WTC11 (cell line): Measurements from ENCODE around the gene TTYH1. TPM values are rescaled to one million over a fixed set of nuclear protein-coding genes. Genes with fewer than 3 reads are reported as not detected.

Experiments
- EMX1 ChIP-seq: fragments of 250-450 bp; sonication (Bioruptor Pico); IDR thresholded peaks from 2 replicates; pipeline ENCODE4 v1.8.0; 2021; ENCODE audit warnings: mild to moderate bottlenecking
- FOXP1 ChIP-seq: sonication (generic); formaldehyde crosslinking; IDR thresholded peaks from 2 replicates; pipeline ENCODE4 v1.8.0; 2022; ENCODE audit warnings: missing genetic modification reagents, mild to moderate bottlenecking, moderate library complexity, borderline replicate concordance
- GRHL2 ChIP-seq: fragments of 250-450 bp; sonication (Bioruptor Pico); IDR thresholded peaks from 2 replicates; pipeline ENCODE4 v1.8.0; 2022; ENCODE audit warnings: mild to moderate bottlenecking, moderate library complexity; ENCODE audit not compliant: insufficient replicate concordance, severe bottlenecking
- HMGA2 ChIP-seq: fragments of 250-450 bp; sonication (Bioruptor Pico); IDR thresholded peaks from 2 replicates; pipeline ENCODE4 v1.4.0; 2021; ENCODE audit warnings: mild to moderate bottlenecking, moderate library complexity
- MXD4 ChIP-seq: fragments of 250-450 bp; sonication (Bioruptor Pico); IDR thresholded peaks from 2 replicates; pipeline ENCODE4 v1.8.0; 2021; ENCODE audit warnings: mild to moderate bottlenecking, moderate library complexity, borderline replicate concordance
- RORB ChIP-seq: fragments of 250-450 bp; sonication (Bioruptor Pico); IDR thresholded peaks from 2 replicates; pipeline ENCODE4 v1.9.0; 2021; ENCODE audit warnings: mild to moderate bottlenecking
- ZNF219 ChIP-seq: sonication (generic); formaldehyde crosslinking; IDR thresholded peaks from 2 replicates; pipeline ENCODE4 v1.8.0; 2023; ENCODE audit warnings: missing genetic modification reagents, mild to moderate bottlenecking, borderline replicate concordance
- total RNA-seq: library from RNA; stranded (reverse); gene quantifications from 3 replicates; pipeline ENCODE4 v1.2.3, GENCODE V29; 2021
- TF ChIP-seq, protein P1 (sequence below): sonication (generic); formaldehyde crosslinking; IDR thresholded peaks from 2 replicates; pipeline ENCODE4 v1.8.0; 2023; ENCODE audit warnings: missing genetic modification reagents, mild to moderate bottlenecking, borderline replicate concordance
- TF ChIP-seq, protein P2 (sequence below): sonication (generic); formaldehyde crosslinking; IDR thresholded peaks from 2 replicates; pipeline ENCODE4 v1.8.0; 2022; ENCODE audit warnings: mild to moderate bottlenecking, missing genetic modification reagents
- TF ChIP-seq, protein P3 (sequence below): fragments of 250-450 bp; sonication (Bioruptor Pico); IDR thresholded peaks from 2 replicates; pipeline ENCODE4 v1.9.0; 2021; ENCODE audit warnings: mild to moderate bottlenecking
- TF ChIP-seq, protein P4 (sequence below): sonication (generic); formaldehyde crosslinking; IDR thresholded peaks from 2 replicates; pipeline ENCODE4 v1.8.1; 2023; ENCODE audit warnings: mild to moderate bottlenecking, missing genetic modification reagents, borderline replicate concordance
- TF ChIP-seq, protein P5 (sequence below): sonication (generic); formaldehyde crosslinking; IDR thresholded peaks from 2 replicates; pipeline ENCODE4 v1.8.1; 2023; ENCODE audit warnings: mild to moderate bottlenecking, missing genetic modification reagents, moderate library complexity
- TF ChIP-seq, protein P6 (sequence below): sonication (generic); formaldehyde crosslinking; IDR thresholded peaks from 2 replicates; pipeline ENCODE4 v1.8.1; 2023; ENCODE audit warnings: mild to moderate bottlenecking, missing genetic modification reagents
- TF ChIP-seq, protein P7 (sequence below): sonication (generic); formaldehyde crosslinking; IDR thresholded peaks from 2 replicates; pipeline ENCODE4 v1.8.0; 2023; ENCODE audit warnings: mild to moderate bottlenecking, missing genetic modification reagents
- TF ChIP-seq, protein P8 (sequence below): sonication (generic); formaldehyde crosslinking; IDR thresholded peaks from 2 replicates; pipeline ENCODE4 v1.8.0; 2022; ENCODE audit warnings: missing genetic modification reagents

Gene TTYH1
- total RNA-seq, 1 experiment from 2014 or later = 37.1 TPM

DNA sequence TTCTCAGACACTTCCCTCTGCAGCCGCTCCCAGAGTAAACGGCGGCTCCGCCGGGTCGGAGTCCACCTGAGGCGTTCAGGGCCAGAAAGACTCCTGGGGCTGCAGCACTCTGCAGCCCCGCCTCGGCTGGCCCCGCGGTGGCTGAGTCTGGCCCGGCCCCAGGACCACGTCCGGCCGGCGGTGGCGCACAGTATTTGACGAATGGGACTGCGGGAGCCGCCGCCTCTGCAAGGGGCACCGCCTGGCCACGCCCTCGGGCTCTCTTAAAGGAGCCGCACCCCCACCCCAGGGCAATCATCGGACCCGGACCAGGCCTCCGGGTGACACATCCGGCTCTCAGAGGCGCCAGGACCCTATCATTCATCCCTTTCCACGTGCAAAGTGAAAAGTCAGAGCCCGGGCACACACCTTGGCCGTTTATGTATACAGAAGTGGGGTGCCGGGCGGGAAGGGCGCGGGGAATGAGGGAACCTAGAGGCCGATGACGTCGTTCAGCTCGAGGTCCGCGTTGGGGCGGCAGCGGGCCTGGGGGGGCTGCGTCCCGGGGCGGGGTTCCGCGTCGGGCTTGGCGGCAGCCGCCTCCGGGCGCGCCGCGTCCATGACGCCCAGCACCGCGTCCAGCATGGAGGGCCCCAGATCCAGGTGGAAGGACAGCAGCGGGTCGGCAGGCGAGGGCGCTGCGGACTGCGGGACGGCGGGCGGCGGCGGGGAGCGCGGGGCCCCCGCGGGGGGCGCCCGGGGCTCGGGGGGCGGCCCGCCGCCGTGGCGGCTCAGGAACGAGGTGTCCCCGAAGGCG, 49.6 kb downstream of the TTYH1 start (continued):
- TF ChIP-seq, protein P1, sequence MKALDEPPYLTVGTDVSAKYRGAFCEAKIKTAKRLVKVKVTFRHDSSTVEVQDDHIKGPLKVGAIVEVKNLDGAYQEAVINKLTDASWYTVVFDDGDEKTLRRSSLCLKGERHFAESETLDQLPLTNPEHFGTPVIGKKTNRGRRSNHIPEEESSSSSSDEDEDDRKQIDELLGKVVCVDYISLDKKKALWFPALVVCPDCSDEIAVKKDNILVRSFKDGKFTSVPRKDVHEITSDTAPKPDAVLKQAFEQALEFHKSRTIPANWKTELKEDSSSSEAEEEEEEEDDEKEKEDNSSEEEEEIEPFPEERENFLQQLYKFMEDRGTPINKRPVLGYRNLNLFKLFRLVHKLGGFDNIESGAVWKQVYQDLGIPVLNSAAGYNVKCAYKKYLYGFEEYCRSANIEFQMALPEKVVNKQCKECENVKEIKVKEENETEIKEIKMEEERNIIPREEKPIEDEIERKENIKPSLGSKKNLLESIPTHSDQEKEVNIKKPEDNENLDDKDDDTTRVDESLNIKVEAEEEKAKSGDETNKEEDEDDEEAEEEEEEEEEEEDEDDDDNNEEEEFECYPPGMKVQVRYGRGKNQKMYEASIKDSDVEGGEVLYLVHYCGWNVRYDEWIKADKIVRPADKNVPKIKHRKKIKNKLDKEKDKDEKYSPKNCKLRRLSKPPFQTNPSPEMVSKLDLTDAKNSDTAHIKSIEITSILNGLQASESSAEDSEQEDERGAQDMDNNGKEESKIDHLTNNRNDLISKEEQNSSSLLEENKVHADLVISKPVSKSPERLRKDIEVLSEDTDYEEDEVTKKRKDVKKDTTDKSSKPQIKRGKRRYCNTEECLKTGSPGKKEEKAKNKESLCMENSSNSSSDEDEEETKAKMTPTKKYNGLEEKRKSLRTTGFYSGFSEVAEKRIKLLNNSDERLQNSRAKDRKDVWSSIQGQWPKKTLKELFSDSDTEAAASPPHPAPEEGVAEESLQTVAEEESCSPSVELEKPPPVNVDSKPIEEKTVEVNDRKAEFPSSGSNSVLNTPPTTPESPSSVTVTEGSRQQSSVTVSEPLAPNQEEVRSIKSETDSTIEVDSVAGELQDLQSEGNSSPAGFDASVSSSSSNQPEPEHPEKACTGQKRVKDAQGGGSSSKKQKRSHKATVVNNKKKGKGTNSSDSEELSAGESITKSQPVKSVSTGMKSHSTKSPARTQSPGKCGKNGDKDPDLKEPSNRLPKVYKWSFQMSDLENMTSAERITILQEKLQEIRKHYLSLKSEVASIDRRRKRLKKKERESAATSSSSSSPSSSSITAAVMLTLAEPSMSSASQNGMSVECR = no peak
- TF ChIP-seq RORB (CRISPR knock-in tag) = no peak
- TF ChIP-seq ZNF219 (CRISPR knock-in tag) = no peak
- no peak for TF ChIP-seq HMGA2
- TF ChIP-seq GRHL2 = no peak
- TF ChIP-seq EMX1 (CRISPR knock-in tag) = no peak
- TF ChIP-seq, protein P2, sequence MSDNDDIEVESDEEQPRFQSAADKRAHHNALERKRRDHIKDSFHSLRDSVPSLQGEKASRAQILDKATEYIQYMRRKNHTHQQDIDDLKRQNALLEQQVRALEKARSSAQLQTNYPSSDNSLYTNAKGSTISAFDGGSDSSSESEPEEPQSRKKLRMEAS (CRISPR knock-in tag) = peak; percentile 76
- TF ChIP-seq MXD4 = no peak
- peak; percentile 68; the same call in 1 of the 2 replicates for TF ChIP-seq FOXP1 (CRISPR knock-in tag)
- TF ChIP-seq, protein P3, sequence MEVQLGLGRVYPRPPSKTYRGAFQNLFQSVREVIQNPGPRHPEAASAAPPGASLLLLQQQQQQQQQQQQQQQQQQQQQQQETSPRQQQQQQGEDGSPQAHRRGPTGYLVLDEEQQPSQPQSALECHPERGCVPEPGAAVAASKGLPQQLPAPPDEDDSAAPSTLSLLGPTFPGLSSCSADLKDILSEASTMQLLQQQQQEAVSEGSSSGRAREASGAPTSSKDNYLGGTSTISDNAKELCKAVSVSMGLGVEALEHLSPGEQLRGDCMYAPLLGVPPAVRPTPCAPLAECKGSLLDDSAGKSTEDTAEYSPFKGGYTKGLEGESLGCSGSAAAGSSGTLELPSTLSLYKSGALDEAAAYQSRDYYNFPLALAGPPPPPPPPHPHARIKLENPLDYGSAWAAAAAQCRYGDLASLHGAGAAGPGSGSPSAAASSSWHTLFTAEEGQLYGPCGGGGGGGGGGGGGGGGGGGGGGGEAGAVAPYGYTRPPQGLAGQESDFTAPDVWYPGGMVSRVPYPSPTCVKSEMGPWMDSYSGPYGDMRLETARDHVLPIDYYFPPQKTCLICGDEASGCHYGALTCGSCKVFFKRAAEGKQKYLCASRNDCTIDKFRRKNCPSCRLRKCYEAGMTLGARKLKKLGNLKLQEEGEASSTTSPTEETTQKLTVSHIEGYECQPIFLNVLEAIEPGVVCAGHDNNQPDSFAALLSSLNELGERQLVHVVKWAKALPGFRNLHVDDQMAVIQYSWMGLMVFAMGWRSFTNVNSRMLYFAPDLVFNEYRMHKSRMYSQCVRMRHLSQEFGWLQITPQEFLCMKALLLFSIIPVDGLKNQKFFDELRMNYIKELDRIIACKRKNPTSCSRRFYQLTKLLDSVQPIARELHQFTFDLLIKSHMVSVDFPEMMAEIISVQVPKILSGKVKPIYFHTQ (CRISPR knock-in tag) = no peak
- TF ChIP-seq, protein P4, sequence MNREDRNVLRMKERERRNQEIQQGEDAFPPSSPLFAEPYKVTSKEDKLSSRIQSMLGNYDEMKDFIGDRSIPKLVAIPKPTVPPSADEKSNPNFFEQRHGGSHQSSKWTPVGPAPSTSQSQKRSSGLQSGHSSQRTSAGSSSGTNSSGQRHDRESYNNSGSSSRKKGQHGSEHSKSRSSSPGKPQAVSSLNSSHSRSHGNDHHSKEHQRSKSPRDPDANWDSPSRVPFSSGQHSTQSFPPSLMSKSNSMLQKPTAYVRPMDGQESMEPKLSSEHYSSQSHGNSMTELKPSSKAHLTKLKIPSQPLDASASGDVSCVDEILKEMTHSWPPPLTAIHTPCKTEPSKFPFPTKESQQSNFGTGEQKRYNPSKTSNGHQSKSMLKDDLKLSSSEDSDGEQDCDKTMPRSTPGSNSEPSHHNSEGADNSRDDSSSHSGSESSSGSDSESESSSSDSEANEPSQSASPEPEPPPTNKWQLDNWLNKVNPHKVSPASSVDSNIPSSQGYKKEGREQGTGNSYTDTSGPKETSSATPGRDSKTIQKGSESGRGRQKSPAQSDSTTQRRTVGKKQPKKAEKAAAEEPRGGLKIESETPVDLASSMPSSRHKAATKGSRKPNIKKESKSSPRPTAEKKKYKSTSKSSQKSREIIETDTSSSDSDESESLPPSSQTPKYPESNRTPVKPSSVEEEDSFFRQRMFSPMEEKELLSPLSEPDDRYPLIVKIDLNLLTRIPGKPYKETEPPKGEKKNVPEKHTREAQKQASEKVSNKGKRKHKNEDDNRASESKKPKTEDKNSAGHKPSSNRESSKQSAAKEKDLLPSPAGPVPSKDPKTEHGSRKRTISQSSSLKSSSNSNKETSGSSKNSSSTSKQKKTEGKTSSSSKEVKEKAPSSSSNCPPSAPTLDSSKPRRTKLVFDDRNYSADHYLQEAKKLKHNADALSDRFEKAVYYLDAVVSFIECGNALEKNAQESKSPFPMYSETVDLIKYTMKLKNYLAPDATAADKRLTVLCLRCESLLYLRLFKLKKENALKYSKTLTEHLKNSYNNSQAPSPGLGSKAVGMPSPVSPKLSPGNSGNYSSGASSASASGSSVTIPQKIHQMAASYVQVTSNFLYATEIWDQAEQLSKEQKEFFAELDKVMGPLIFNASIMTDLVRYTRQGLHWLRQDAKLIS (CRISPR knock-in tag) = no peak
- TF ChIP-seq, protein P5, sequence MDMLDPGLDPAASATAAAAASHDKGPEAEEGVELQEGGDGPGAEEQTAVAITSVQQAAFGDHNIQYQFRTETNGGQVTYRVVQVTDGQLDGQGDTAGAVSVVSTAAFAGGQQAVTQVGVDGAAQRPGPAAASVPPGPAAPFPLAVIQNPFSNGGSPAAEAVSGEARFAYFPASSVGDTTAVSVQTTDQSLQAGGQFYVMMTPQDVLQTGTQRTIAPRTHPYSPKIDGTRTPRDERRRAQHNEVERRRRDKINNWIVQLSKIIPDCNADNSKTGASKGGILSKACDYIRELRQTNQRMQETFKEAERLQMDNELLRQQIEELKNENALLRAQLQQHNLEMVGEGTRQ (CRISPR knock-in tag) = no peak
- TF ChIP-seq, protein P6, sequence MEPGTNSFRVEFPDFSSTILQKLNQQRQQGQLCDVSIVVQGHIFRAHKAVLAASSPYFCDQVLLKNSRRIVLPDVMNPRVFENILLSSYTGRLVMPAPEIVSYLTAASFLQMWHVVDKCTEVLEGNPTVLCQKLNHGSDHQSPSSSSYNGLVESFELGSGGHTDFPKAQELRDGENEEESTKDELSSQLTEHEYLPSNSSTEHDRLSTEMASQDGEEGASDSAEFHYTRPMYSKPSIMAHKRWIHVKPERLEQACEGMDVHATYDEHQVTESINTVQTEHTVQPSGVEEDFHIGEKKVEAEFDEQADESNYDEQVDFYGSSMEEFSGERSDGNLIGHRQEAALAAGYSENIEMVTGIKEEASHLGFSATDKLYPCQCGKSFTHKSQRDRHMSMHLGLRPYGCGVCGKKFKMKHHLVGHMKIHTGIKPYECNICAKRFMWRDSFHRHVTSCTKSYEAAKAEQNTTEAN (CRISPR knock-in tag) = 0 out of 2 replicates have a peak, but pooled peaks have one; percentile 16
- TF ChIP-seq, protein P7, sequence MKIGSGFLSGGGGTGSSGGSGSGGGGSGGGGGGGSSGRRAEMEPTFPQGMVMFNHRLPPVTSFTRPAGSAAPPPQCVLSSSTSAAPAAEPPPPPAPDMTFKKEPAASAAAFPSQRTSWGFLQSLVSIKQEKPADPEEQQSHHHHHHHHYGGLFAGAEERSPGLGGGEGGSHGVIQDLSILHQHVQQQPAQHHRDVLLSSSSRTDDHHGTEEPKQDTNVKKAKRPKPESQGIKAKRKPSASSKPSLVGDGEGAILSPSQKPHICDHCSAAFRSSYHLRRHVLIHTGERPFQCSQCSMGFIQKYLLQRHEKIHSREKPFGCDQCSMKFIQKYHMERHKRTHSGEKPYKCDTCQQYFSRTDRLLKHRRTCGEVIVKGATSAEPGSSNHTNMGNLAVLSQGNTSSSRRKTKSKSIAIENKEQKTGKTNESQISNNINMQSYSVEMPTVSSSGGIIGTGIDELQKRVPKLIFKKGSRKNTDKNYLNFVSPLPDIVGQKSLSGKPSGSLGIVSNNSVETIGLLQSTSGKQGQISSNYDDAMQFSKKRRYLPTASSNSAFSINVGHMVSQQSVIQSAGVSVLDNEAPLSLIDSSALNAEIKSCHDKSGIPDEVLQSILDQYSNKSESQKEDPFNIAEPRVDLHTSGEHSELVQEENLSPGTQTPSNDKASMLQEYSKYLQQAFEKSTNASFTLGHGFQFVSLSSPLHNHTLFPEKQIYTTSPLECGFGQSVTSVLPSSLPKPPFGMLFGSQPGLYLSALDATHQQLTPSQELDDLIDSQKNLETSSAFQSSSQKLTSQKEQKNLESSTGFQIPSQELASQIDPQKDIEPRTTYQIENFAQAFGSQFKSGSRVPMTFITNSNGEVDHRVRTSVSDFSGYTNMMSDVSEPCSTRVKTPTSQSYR (CRISPR knock-in tag) = no peak
- TF ChIP-seq, protein P8, sequence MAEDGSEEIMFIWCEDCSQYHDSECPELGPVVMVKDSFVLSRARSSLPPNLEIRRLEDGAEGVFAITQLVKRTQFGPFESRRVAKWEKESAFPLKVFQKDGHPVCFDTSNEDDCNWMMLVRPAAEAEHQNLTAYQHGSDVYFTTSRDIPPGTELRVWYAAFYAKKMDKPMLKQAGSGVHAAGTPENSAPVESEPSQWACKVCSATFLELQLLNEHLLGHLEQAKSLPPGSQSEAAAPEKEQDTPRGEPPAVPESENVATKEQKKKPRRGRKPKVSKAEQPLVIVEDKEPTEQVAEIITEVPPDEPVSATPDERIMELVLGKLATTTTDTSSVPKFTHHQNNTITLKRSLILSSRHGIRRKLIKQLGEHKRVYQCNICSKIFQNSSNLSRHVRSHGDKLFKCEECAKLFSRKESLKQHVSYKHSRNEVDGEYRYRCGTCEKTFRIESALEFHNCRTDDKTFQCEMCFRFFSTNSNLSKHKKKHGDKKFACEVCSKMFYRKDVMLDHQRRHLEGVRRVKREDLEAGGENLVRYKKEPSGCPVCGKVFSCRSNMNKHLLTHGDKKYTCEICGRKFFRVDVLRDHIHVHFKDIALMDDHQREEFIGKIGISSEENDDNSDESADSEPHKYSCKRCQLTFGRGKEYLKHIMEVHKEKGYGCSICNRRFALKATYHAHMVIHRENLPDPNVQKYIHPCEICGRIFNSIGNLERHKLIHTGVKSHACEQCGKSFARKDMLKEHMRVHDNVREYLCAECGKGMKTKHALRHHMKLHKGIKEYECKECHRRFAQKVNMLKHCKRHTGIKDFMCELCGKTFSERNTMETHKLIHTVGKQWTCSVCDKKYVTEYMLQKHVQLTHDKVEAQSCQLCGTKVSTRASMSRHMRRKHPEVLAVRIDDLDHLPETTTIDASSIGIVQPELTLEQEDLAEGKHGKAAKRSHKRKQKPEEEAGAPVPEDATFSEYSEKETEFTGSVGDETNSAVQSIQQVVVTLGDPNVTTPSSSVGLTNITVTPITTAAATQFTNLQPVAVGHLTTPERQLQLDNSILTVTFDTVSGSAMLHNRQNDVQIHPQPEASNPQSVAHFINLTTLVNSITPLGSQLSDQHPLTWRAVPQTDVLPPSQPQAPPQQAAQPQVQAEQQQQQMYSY = no peak
